NCI-H446 (cell line): ENCODE results near the gene MAN1C1.

Source experiments
- DNase-seq, 2 experiments: peaks; one replicate each; lab custom pipeline; 2025; lab: John Stamatoyannopoulos, UW

The MAN1C1 gene

DNA sequence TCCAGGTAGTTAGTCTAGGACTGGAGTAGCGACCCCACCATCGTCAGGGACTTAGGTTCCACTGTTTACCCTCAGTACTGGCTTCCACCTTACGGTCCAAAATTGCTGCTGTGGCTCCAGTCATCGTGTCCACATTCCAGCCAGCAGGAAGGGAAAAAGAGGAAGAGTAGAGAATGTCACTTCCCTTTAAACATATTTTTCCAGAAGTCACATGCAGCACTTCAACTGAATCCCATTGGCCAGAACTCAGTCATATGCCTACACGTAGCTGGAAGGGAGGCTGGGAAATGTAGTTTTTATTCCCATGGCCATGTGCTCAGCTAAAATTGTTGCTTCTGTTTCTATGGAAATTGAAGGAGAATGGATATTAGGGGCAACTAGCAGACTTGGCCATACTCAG is 99.3 kb downstream of the MAN1C1 start:
- DNase-seq = peak in 1 of 2 experiments; percentile 21

DNA sequence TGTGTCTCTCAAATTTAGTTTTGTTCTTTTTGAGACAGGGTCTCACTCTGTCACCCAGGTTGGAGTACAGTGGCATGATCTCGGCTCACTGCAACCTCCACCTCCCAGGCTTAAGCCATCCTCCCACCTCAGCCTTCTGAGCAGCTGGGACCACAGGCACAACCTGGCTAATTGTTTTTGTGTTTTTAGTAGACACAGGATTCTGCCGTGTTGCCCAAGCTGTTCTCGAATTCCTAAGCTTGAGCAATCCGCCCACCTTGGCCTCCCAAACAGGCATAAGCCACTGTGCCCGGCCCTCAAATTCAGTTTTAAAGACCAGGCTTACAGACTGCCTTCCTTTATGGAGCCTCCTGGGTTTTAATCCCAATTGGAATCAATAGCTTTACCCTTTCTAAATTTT is 99.7 kb downstream of the MAN1C1 start:
- no peak for DNase-seq

DNA sequence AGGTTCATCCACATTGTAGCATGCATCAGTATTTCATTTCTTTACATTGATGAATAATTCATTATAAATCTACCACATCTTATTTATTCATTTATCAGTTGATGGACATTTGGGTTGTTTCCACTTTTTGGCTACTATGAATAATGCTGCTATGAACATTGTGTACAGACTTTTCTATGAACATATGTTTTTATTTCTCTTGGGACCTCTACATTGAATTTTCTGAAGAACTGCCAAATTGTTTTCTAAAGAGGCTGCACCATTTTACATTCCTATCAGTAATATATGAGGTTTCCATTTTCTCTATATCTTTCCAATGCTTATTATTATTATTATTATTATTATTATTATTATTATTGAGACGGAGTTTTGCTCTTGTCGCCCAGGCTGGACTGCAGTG is 102.1 kb downstream of the MAN1C1 start:
- peak in 1 of 2 experiments; percentile 46 for DNase-seq

DNA sequence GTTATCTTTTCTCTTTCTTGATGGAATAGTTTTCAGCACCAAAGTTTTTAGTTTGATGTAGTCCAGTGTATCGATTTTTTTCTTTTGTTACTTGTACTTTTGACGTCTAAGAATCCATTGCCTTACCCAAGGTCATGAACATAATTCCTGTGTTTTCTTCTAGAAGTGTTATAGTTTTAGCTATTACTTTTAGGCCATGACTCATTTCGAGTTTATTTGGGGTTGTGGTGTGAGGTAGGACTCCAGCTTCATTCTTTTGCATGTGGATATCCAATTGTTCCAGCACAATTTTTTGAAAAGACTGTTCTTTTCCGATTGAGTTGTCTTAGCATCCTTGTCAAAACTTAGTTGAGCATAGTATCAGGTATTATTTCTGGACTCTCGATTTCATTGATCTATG is 104.0 kb downstream of the MAN1C1 start:
- DNase-seq = no peak

DNA sequence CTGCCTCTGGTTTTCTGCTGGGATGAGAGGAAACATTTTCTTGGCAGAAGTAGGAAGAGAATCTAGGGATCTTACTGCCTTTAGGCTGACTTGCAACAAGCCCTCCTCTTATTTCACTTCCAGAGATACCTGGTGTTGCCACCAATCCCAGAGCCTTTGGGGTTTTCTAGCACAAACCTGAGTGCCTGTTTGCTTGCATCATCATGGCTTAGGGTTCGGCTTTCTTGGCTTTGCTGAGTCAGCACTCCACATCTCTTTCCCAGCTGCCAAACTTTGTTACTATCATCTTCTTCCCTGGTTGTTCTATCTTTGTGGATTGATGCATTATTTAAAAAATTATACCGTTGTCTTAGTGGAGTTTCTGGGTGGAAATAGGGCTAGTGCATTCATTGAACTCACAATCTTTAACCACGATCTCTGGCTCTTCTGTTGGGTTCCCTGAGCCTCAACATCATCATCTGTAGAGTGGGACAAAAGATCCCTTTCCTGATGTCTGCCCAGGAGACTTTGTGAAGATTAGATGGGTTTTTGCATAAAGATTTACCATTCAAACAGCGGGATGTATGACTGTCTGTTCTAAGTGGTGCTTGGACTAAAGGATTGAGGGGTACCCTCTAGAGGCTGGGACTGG is 106.8 kb downstream of the MAN1C1 start:
- no peak for DNase-seq

DNA sequence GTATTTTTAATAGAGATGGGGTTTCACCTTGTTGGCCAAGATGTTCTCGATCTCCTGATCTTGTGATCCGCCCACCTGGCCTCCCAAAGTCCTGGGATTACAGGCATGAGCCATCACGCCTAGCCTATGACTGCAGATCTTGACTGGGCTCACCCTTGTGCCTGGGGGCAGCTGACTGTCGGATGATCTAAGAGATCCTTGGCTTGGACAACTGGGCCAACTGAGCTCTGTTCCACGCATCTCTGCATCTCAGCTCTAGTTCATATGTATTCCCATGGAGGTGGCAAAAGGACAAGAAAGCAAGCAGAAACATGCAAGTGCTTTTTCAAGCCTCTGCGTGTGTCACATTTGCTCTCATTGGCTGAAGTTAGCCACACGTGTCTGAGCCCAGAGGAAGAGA is 107.6 kb downstream of the MAN1C1 start:
- no peak for DNase-seq

DNA sequence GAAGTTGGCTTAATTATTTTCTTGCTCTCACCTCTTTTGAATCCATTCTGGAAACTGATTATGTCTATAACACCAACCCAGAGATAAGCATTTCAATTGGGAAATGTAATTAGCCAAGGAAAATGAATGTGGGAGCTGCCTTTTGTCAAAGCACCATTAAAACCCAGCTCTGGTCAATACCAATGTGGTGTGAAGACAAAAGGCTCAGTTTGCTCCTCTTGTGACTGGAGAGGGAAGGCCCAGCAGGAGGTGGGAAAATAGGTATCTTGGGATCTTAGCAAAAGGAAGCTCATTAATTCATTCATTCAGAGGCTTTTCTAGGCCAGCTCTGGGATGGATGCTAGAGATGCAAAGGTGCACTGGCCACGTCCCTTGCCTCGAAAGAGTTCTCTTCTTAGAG is 108.4 kb downstream of the MAN1C1 start:
- no peak for DNase-seq

DNA sequence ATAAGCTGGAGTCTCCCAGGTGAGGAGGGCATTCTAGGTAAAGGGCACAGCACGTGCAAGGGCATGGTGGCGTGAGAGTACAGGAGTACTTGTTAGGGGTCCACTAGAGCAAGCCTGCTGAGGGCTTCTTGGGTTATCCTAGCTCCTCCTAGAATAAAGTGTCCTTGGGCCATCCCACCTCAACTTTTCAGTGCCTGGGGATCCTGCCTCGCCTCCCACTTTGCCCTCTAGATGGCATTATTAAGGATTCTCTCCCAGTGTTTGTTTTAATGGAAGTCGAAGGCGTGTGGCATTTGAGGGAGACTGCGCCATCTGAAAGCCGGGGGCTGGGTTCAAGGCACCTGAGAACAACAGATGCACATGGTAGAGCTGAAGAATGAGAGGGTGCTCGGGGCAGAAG is 108.9 kb downstream of the MAN1C1 start:
- DNase-seq = no peak

DNA sequence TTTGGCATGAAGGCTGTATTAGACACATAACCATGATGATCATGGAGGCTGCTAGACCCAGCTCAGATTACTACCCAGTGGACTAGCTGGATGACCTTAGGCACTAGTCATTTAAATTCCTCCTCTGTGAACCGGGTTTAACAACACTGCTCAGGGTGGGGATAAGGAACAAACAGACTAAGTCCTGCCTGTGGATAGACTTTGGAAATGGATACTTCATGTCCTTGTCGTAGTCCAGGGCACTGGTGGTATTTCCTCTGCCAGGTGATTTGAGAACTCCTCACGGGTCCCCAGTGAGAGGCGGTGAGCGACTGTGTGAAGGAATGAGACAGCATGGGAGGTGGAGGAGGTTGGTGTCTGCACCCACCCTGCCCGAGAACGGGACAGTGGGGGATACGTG is 110.5 kb downstream of the MAN1C1 start:
- no peak for DNase-seq

DNA sequence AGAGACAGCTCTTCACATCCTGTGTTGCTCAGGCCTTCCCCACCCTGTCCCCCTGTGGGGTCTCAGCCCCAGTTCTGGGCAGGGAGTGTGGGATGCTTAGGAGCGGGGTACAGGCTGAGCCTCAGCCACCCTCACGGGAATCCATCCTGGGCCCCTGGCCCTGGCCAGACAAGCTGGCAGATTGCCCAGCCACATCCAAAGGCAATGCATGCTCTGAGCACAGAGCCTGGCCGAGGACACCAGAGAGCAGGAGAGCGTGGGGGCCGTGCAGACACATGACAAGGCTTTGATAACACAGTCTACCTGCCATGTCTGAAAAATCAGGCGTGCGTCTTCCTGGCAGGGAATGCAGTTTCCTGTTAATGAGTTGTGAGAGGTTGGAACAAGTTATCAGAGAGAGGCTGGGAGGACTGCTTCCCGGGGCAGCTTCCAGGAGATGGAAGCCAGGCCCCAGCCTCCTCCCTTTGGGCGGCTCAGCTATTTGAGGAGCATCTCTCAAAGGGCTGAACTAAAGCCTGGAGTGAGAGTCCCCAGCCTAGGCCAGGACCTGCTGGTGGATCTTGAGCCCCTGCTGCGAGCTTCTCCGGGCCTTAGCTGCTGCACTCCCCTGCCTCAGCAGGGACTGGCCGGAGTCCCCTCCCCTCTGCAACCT is 111.2 kb downstream of the MAN1C1 start:
- peak; percentile 82 to 91 for DNase-seq

DNA sequence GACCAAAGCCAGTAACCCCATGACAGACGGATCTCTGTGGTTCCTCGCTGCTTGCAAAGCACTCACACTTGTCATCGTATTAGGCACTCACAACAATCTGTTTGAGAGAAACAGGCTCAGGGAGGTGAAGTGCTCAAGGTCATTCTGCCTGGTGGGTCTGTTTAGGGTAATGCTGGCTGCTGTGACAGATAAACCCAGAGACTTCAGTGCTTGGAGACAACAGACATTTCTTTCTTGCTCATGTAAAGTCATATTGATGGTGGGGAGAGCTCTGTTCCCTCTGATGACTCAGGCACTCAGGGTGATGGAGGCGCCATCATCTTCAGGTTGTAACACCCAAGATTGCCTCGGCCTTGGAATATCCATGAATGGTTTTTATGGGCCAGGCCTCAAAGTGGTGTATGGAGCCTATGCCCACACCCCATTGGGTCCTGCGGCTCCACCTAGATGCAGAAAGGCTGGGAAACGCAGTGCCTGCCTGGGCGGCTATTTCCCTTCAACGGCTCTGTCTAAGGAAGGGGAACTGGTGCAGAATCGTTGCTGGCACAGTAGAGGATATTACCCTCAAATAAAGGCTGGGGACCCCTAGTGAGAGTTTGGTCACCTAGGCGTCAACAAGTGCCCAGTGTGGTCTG is 111.8 kb downstream of the MAN1C1 start:
- DNase-seq = no peak

DNA sequence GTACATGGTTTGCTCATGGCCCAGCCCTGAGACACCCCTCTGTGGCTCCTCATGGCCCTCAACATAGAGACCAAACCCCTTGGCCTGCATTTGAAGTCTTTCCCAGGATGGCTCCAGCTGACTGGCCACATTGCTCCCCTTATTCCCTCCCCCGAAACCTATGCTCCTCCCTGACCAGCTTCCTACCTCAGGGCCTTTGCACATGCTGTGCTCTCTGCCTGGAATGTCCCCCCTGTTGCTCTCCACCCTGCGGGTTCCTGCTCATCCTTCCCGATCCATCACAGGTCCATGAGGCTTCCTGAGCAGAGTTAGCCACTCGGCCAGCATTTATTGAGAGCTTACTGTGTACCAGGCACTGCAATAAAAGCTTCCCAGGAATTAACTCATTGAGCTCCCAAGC is 112.5 kb downstream of the MAN1C1 start:
- DNase-seq = no peak

DNA sequence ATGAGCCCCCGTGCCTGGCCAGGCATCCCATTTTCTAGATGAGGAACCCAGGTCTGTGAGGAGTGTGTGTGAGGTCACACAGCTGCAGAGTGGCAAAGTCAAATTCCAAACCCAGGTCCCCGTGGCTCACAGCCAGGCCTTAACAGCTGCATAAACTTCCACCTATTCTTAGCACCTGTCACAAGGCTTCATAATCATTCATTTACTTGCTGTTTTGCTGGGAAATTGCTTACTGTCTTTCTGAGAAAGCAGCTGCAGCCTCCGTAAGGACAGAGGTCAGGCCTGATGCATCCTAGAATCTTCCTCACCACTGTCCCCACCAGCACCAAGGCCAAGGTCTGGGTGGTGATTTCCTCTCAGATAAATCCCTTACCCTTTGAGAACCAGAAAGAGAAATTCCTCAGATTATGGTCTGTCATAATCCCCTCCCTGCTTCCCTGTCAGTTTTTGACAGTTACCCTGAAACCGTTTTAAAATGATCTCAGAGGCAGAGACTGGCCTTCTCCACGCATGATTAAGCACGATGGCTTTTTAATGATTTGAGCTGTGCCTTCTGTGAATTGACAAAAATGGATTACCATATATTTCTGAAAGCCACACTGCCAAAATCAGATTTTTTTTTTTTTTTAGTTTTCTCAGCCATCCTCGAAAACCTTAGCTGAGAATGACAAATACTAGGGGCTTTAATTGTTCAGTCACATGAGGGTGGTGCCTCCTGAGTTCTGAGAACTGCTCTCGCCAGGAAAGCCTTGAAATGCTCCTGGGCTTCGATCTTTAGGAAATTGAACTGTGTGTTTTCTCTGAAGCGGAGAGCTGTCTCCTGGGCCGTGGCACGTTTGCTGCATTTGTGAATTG is 113.4 kb downstream of the MAN1C1 start:
- DNase-seq = peak in 1 of 2 experiments; percentile 36

DNA sequence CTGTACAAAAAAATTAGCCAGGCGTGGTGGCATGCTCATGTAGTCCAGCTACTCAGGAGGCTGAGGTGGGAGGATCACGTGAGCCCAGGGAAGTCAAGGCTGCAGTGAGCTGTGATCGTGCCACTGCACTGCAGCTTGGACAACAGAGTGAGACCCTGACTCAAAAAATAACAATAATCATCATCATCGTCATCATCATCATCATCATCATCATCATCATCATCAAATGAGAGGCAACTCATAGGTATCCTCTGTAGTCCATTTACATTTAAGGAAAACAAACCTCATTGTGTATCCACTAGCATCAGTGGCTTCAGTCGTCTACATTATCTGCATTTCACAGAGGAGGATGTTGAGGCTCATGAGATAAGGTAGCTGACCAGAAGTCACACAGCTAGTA is 114.6 kb downstream of the MAN1C1 start:
- DNase-seq = no peak

DNA sequence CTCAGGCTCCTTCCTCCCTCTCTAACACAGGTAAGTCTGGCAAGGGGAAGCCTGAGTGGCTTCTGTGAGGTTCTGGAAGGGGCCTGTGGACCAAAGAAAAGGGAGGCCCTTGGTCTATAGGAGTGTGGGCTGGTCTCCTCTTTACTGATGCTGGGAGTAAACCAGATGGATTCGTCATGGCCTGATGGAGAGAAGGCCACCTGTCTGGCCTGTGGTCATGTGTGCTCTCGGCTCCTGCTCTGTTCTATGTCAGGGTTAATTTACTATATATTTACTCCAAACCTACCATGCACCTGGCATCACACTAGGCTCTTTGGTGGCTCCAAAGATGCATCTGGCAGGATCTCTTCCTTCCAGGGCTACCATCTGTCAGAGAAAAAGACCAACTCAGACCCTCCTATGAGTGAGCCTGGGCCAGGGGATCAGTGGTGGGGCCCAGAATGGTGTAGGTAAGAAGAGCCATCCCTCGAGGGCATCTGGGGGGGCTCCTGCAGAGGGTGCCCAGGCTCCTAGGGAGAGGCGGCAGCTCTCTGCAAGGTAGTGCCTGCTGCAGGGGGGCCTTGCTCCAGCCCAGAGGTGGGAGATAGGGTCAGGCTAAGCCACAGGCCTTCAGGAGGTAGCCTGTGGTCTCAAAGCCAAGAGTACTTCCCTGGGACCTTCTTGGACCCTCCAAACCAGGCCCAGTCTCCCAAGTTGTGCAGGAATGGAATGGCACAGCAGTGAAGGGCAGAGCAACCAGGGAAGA is 115.2 kb downstream of the MAN1C1 start:
- peak; percentile 35 to 84 for DNase-seq

DNA sequence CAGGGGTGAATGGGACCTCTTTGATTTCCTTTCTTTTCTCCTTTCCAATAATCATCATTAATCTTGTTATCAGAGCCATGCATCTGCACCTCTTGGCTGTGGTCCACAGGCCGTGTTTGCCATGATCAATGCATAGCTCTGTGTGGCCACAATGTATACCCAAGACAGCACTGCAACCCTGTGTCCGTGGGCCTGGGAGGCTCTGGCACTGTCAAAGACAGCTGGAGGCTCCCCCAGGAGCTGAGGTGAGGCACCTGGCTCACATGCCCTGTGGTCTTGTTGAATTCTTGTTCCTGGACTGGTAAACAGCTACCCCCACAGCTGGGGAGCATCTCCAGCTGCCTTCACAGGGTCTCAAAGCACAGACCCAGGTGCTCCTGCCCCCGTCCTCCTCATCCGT is 116.2 kb downstream of the MAN1C1 start:
- no peak for DNase-seq

DNA sequence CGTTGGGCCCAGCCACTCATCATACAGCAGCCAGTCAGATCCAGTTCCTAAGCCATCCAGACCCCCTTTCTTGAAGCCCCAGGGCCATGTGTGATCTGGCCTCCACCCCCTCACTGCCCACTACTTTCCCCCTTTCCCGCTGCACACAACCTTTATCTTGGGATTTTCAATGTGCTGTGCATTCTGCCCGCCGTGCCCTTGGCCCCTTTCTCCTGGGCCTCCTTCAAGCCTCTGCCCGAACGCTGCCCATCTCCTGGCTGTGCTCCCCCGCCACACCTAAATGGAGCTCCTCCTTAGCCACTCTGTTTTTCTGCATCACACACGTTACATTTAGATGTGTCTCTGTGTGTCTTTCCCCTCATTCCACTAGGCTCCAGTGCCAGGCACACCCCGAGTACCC is 116.7 kb downstream of the MAN1C1 start:
- DNase-seq = no peak

DNA sequence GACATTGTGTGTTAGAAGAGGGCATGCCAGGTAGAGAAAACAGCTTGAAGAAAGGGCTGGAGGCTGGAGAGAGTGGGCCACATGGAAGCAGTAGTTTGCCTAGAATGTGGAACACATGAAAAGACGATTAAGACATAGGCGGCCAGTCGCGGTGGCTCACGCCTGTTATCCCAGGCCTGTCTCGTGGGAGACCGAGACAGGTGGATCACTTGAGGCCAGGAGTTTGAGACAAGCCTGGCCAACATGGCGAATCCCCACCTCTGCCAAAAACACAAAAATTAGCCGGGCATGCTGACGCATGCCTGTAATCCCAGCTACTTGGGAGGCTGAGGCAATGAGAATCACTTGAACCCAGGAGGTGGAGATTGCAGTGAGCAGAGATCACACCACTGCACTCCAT is 118.4 kb downstream of the MAN1C1 start:
- DNase-seq = peak in 1 of 2 experiments; percentile 36

DNA sequence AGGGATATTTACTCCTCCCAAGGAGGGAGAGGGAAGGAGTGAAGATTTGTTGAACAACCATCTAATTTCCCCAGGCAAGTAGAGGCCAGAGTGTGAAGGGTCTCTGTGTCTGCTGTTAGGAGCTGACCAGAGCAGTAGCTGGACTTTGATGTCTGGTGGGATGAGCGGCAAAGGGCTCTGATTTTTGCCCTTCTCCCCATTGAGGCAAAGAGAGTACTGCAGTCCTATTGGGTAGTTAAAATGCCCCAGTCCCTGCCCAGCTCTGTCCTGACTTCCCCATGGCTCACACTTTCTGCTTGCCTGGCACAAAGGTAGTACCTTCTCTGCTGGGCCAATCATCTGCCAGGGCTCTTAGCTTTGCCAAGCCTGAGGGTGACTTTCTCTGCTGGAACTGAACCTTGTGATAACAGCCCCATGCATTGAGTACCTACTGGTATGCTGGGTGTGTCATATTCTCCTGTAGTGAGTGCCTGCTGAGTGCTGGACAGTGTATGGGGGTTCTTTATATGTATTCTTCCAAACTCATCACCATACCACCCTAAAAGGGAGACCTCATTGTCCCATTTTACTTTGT is 119.5 kb downstream of the MAN1C1 start:
- DNase-seq = no peak

DNA sequence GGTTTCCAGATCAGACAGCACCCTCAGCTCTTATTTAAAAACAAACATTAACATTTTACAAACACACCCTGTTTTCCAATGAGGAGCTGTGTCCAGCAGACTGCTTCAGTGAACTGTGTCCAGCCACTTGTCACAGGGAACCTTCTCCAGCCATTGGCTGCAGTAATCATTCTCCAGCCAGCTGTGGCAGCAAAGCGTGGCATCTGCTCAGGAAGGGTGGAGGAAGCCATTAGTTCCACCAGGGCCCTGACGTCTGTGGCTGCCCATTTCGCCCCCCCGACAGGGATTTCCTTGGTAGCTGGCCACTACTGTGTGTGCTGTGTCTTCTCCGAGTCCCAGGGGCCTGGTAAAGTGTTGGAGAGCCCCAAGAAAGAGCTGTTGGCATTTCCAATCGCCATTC is 120.5 kb downstream of the MAN1C1 start:
- no peak for DNase-seq

DNA sequence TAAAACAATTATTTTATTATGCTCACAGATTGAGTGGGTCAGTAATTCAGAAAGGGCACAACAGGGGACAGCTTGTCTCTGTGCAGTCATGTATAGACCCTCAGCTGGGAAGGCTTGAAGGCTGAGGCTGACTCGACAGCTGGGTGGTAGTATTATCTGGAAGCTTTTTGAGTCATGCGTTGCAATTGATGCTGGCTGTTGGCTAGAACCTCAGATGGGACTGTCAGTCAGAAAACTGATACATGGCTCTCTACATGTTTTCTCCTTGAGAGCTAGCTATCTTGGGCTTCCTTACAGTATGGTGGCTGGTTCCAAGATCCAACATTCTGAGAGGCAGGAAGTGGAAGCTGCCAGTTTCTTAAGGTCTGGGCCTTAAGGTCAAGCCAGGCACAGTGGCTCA is 121.9 kb downstream of the MAN1C1 start:
- peak; percentile 24 to 71 for DNase-seq

DNA sequence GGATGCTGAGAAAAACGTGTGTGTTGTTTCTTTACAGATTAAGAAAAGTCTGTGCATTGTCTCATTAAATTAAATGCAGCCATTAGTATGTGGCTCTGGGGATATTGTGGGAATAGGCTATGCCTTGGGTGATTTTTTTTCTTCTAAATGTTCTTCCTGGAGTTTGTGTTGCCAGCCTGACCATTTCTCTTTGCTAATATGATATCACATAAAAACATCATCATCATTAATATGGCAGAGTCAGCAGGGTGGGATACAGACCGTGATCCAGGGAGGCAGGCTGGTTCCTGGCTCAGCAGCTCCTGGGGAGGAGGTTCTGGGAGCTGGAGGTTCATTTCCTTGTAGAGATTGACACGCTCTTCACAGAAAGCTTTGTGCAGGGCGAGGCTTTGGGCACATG is 122.8 kb downstream of the MAN1C1 start:
- DNase-seq = no peak
